GM10266 (cell line): ENCODE measurements around the gene MPP4.

Source experiments
- DNase-seq: peaks from one replicate; pipeline ENCODE4 v3.0.0; 2012; ENCODE audit errors: extremely low spot score
- CTCF ChIP-seq: IDR thresholded peaks from 2 replicates; pipeline ENCODE4 v1.5.1; 2012; ENCODE audit warnings: mild to moderate bottlenecking, low read depth; ENCODE audit not compliant: control insufficient read depth, insufficient read depth; ENCODE audit errors: missing control alignments

The MPP4 gene

GRCh38 chr2:201698588-201699226 is at the start of gene MPP4:
TSS of gene MPP4 (minus strand) at chr2:201698644. CDS start at chr2:201693954, 4,690 bp downstream.
- TF ChIP-seq CTCF = no peak
- DNase-seq = no peak

- TF ChIP-seq CTCF = no peak
- no peak for DNase-seq
Observed at GRCh38 chr2:201746551-201746950, 48.1 kb upstream of the MPP4 start.

- DNase-seq = no peak
- TF ChIP-seq CTCF = no peak
Observed at GRCh38 chr2:201735486-201735885, 37.0 kb upstream of the MPP4 start.

- TF ChIP-seq CTCF = no peak
- no peak for DNase-seq
Observed at GRCh38 chr2:201734111-201734510, 35.7 kb upstream of the MPP4 start.

- DNase-seq = no peak
- TF ChIP-seq CTCF = no peak
Observed at GRCh38 chr2:201733544-201733943, 35.1 kb upstream of the MPP4 start.

GRCh38 chr2:201730651-201731285 is 32.3 kb upstream of the MPP4 start:
- no peak for TF ChIP-seq CTCF
- no peak for DNase-seq

- DNase-seq = no peak
- no peak for TF ChIP-seq CTCF
Observed at GRCh38 chr2:201715459-201715858, 17.0 kb upstream of the MPP4 start.
